Tibial nerve (tissue), 4 donors: Measurements from ENCODE around the gene POLR2F.

ENCODE experiments used
- EP300 ChIP-seq, 2 donors: sonication (generic); formaldehyde crosslinking; IDR thresholded peaks; one replicate each; pipeline ENCODE4 v1.6.1; 2017; ENCODE audit warnings: antibody characterized with exemption in 2 of 2, mild to moderate bottlenecking in 1 of 2
- POLR2A ChIP-seq, 2 donors: fragments of 450-650 bp; IDR thresholded peaks; one replicate each; pipeline ENCODE4 v1.6.1; 2017; ENCODE audit warnings: antibody characterized with exemption in 2 of 2, mild to moderate bottlenecking in 2 of 2, moderate library complexity in 2 of 2
- TF ChIP-seq, protein P1 (sequence below), 5 experiments: fragments of 200-600 bp in 3 of 5; fragments of 450-650 bp in 2 of 5; sonication (generic) in 3 of 5; IDR thresholded peaks; one replicate each; pipeline ENCODE4 v1.5.1; 2016 to 2019; ENCODE audit warnings: antibody characterized with exemption in 5 of 5, mild to moderate bottlenecking in 3 of 5, moderate library complexity in 2 of 5

DNA sequence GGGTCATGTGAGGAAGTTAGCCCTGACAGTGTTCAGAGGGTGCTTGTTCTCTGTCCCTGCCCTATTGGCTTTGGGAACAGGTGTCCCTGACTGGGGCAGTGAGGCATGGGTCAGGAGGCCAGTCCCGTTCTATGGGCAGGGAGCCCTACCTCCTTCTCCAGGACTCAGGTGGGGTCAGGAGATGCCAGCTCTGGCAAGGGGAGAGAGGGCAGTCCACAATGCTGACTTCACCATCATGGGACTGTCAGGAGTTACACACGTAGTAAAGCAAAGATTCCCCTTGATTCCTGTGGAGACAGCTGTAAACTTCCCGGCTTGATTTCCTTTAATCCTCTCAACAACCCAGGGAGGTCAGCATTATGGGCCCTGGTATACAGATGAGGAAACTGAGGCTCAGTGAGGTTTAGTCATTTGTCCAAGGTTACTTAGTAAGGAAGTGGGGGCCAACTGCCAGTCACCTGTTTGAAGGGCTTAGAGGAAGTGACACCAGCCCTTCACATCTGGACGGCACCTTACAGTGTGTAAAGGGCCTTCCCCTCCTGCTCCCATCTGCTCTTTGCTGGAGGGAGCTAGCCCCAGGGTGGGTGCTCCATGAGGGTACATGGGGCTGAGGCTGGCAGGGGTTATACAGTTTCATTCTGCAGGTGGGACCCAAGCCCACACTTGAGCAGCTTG, 35.5 kb upstream of the POLR2F start:
- TF ChIP-seq, protein P1, sequence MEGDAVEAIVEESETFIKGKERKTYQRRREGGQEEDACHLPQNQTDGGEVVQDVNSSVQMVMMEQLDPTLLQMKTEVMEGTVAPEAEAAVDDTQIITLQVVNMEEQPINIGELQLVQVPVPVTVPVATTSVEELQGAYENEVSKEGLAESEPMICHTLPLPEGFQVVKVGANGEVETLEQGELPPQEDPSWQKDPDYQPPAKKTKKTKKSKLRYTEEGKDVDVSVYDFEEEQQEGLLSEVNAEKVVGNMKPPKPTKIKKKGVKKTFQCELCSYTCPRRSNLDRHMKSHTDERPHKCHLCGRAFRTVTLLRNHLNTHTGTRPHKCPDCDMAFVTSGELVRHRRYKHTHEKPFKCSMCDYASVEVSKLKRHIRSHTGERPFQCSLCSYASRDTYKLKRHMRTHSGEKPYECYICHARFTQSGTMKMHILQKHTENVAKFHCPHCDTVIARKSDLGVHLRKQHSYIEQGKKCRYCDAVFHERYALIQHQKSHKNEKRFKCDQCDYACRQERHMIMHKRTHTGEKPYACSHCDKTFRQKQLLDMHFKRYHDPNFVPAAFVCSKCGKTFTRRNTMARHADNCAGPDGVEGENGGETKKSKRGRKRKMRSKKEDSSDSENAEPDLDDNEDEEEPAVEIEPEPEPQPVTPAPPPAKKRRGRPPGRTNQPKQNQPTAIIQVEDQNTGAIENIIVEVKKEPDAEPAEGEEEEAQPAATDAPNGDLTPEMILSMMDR (IDR thresholded peaks at IDR 0.05), result no peak
- TF ChIP-seq POLR2A (IDR thresholded peaks at IDR 0.05) (no peak), EP300 (IDR thresholded peaks at IDR 0.05) (no peak)
